Activated CD4-positive, alpha-beta memory T cell treated with anti-CD3 and anti-CD28 coated beads, Interleukin-2, amount 10 ng/mL, durations not matched to agents 7 days and 5 days (primary cell): ENCODE results near the gene KRTAP10-7. TPM values are rescaled to one million over a fixed set of nuclear protein-coding genes. Genes with fewer than 3 reads are reported as not detected.
A peak's percentile ranks its signal among the peaks of the same experiment; 100 is the strongest.

Experiments used
- CTCF ChIA-PET: fragments of 350-600 bp; sonication (Branson Sonifier 250); formaldehyde crosslinking; loops from one replicate; lab custom pipeline; 2021; ENCODE audit warnings: antibody characterized with exemption, inconsistent platforms; lab: Charles Lee
- POLR2A ChIA-PET: fragments of 350-600 bp; sonication (Branson Sonifier 250); formaldehyde crosslinking; loops from one replicate; lab custom pipeline; 2021; ENCODE audit warnings: antibody characterized with exemption; lab: Charles Lee
- DNase-seq: peaks from one replicate; pipeline ENCODE4 v3.0.0-alpha.2; 2020
- H3K27ac Mint-ChIP-seq: one replicate; pipeline ENCODE4 v1.8.0; 2021; ENCODE audit warnings: mild to moderate bottlenecking, mixed read lengths
- H3K27me3 Mint-ChIP-seq: one replicate; pipeline ENCODE4 v1.8.0; 2021; ENCODE audit warnings: mixed read lengths
- H3K36me3 Mint-ChIP-seq: one replicate; pipeline ENCODE4 v1.8.0; 2021; ENCODE audit warnings: low read depth, mixed read lengths
- H3K4me1 Mint-ChIP-seq: one replicate; pipeline ENCODE4 v1.8.0; 2021; ENCODE audit warnings: mixed read lengths
- H3K4me3 Mint-ChIP-seq: one replicate; pipeline ENCODE4 v1.8.0; 2021; ENCODE audit warnings: mild to moderate bottlenecking, mixed read lengths
- H3K9me3 Mint-ChIP-seq: one replicate; pipeline ENCODE4 v1.8.0; 2021; ENCODE audit warnings: mixed read lengths
- total RNA-seq, 2 experiments: library from RNA; stranded (reverse); gene quantifications; one replicate each; pipeline ENCODE4 v1.2.3, GENCODE V29; 2021

KRTAP10-7 gene
- total RNA-seq, 2 experiments from 2014 or later: not detected

GRCh38 chr21:44613386-44614155 is 13.2 kb downstream of the KRTAP10-7 start:
- peaks cover 8% of the 10 kb centered on the region for H3K27me3 Mint-ChIP-seq
- CTCF ChIA-PET: no interaction called here
- H3K4me1 Mint-ChIP-seq: peaks cover 14% of the 10 kb centered on the region
- peaks cover 34% of the 10 kb centered on the region for H3K9me3 Mint-ChIP-seq
- H3K4me3 Mint-ChIP-seq: no peak overlapping the region
- no peak overlapping the region for H3K27ac Mint-ChIP-seq
- H3K36me3 Mint-ChIP-seq: peaks cover 17% of the 10 kb centered on the region
- no peak for DNase-seq
- POLR2A ChIA-PET: no interaction called here

DNA sequence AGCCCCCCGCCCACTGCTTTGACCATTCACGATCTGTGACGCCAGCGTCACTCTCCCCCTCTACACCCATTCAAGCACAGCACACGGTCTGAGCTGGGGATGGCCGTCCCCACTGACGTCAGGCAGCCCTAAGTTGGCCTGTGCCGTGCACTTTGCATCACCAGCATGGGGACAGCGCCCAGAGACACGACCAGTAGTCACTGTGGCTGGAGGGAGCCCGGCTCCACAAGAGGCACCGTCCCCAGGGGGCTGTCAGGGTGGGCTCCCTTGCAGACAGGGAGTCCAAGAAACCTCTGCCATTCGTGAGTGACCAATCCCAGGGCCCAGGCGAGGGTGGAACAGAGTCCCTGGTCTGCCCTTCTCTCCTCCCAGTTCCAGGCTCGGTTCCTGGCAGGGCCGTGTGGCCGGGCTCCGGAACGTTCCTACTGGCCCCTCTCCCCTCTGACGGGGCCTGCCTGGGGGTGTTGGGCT is 13.8 kb downstream of the KRTAP10-7 start:
- H3K27me3 Mint-ChIP-seq: peaks cover 5% of the 10 kb centered on the region
- H3K4me3 Mint-ChIP-seq: no peak overlapping the region
- no peak overlapping the region for H3K27ac Mint-ChIP-seq
- peaks cover 35% of the 10 kb centered on the region for H3K9me3 Mint-ChIP-seq
- peaks cover 20% of the 10 kb centered on the region for H3K4me1 Mint-ChIP-seq
- H3K36me3 Mint-ChIP-seq: peaks cover 21% of the 10 kb centered on the region
- DNase-seq: no peak
- POLR2A ChIA-PET: no interaction called here
- CTCF ChIA-PET: no interaction called here

DNA sequence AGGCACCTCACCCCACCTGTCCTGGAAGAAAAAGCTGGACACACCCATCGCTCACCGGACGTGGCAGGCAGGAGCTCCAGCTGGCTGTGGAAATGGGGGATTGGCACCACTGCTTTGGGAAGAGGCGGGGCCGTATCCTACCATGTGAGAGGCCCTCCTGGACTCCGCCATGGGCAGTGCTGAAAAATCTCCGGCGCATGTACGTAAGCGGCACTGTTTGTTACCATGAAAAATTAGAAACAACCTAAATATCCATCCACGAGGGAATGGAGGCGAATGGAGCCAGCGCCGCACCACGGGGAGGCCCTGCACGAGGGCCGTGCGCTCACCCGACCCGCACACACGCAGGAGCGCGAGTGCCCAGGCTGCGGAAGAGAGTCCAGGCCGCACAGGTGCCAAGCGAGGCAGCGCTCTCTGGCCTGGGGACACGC is 14.6 kb downstream of the KRTAP10-7 start:
- Mint-ChIP-seq H3K36me3 (peaks cover 26% of the 10 kb centered on the region), H3K27me3 (no peaks in the 10 kb centered on the region), H3K4me1 (peaks cover 28% of the 10 kb centered on the region), H3K4me3 (no peak overlapping the region), H3K9me3 (peaks cover 35% of the 10 kb centered on the region), H3K27ac (no peak overlapping the region)
- POLR2A ChIA-PET: no interaction called here
- CTCF ChIA-PET: interaction anchor here (0.5 to 0.6 kb wide), 2 partner anchors 102 to 344 kb away, joined by 3 to 10 read pairs; no protein-coding TSS in a partner anchor
- no peak for DNase-seq

DNA sequence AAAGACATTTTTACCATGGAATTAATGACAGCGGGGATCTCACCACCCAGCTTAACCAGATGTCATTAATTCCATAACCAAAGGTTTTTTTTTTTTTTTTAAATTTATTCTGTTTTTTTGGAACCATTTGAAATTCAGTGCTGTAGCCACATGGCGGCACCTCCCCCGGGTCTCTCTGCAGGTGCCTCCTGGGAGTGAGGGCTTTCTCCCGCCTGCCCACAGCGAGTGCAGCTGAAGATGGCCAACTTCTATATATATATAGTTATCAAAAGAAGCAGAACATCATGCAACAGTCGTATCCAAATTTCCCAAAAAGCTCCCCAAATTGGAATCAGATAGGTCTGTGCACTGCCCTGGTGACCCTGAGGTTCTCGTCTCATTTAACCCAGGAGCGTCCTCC is 15.1 kb downstream of the KRTAP10-7 start:
- CTCF ChIA-PET: interaction anchor here (0.5 to 0.6 kb wide), 2 partner anchors 103 to 344 kb away, joined by 3 to 10 read pairs; no protein-coding TSS in a partner anchor
- no peak for DNase-seq
- POLR2A ChIA-PET: no interaction called here
- peaks cover 30% of the 10 kb centered on the region for H3K36me3 Mint-ChIP-seq
- H3K4me3 Mint-ChIP-seq: no peak overlapping the region
- peaks cover 30% of the 10 kb centered on the region for H3K4me1 Mint-ChIP-seq
- H3K9me3 Mint-ChIP-seq: peaks cover 34% of the 10 kb centered on the region
- no peaks in the 10 kb centered on the region for H3K27me3 Mint-ChIP-seq
- H3K27ac Mint-ChIP-seq: no peak overlapping the region

GRCh38 chr21:44615911-44616590 is 15.7 kb downstream of the KRTAP10-7 start:
- ChIA-PET POLR2A (interaction anchor here (1.4 kb wide), 1 partner anchor 42 kb away, joined by 3 read pairs; the partner anchor contains the start of gene KRTAP12-3), CTCF (no interaction called here)
- Mint-ChIP-seq H3K4me3 (no peak overlapping the region), H3K4me1 (peaks cover 33% of the 10 kb centered on the region), H3K36me3 (peaks cover 30% of the 10 kb centered on the region), H3K9me3 (peaks cover 35% of the 10 kb centered on the region), H3K27ac (no peak overlapping the region), H3K27me3 (no peaks in the 10 kb centered on the region)
- no peak for DNase-seq

GRCh38 chr21:44616591-44616926 is 16.2 kb downstream of the KRTAP10-7 start:
- Mint-ChIP-seq H3K4me3 (no peak overlapping the region), H3K9me3 (peaks cover 30% of the 10 kb centered on the region), H3K27ac (no peak overlapping the region), H3K27me3 (no peaks in the 10 kb centered on the region), H3K36me3 (peaks cover 30% of the 10 kb centered on the region), H3K4me1 (peaks cover 33% of the 10 kb centered on the region)
- POLR2A ChIA-PET: interaction anchor here (1.4 kb wide), 1 partner anchor 41 kb away, joined by 3 read pairs; the partner anchor contains the start of gene KRTAP12-3
- CTCF ChIA-PET: no interaction called here
- no peak for DNase-seq

DNA sequence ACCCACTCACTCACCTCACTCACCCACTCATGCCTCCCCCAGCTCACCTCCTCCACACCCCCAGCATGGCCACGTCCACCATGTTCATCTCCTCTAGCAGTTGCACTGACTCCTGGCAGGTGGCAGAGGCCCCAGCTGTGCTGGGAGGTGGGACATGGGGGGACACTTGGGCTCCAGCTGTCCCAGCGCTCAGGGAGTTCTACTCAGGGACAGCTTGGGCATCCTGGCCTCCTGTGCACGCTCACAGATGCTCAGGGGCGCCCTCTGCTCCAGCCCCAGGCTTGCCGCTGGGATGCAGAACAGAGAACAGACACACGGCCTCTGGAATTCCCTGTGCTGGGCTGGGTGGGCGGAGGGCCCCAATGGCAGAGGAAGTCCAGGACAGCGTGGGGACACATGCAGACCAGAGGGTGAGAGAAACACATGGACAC is 16.7 kb downstream of the KRTAP10-7 start:
- no peak overlapping the region for H3K4me3 Mint-ChIP-seq
- no peaks in the 10 kb centered on the region for H3K27me3 Mint-ChIP-seq
- no peak overlapping the region for H3K27ac Mint-ChIP-seq
- POLR2A ChIA-PET: interaction anchor here (1.4 kb wide), 1 partner anchor 41 kb away, joined by 3 read pairs; the partner anchor contains the start of gene KRTAP12-3
- H3K36me3 Mint-ChIP-seq: peaks cover 30% of the 10 kb centered on the region
- peaks cover 33% of the 10 kb centered on the region for H3K4me1 Mint-ChIP-seq
- CTCF ChIA-PET: no interaction called here
- peaks cover 31% of the 10 kb centered on the region for H3K9me3 Mint-ChIP-seq
- no peak for DNase-seq

GRCh38 chr21:44618504-44618903 is 18.1 kb downstream of the KRTAP10-7 start:
- peak overlapping the region; percentile 73 for H3K27ac Mint-ChIP-seq
- peak overlapping the region; percentile 42 for H3K4me3 Mint-ChIP-seq
- H3K4me1 Mint-ChIP-seq: peaks cover 33% of the 10 kb centered on the region
- H3K36me3 Mint-ChIP-seq: peaks cover 41% of the 10 kb centered on the region
- ChIA-PET POLR2A (interaction anchor here (0.7 to 2.0 kb wide), 9 partner anchors 9 to 71 kb away, joined by 3 to 18 read pairs (median 4); partner anchors contain the start of genes KRTAP12-3 and KRTAP12-4), CTCF (interaction anchor here (0.8 to 1.5 kb wide), 6 partner anchors 23 to 182 kb away, joined by 3 to 6 read pairs (median 4); partner anchors contain the start of gene KRTAP12-3)
- peaks cover 37% of the 10 kb centered on the region for H3K9me3 Mint-ChIP-seq
- DNase-seq: no peak
- H3K27me3 Mint-ChIP-seq: peaks cover 4% of the 10 kb centered on the region

DNA sequence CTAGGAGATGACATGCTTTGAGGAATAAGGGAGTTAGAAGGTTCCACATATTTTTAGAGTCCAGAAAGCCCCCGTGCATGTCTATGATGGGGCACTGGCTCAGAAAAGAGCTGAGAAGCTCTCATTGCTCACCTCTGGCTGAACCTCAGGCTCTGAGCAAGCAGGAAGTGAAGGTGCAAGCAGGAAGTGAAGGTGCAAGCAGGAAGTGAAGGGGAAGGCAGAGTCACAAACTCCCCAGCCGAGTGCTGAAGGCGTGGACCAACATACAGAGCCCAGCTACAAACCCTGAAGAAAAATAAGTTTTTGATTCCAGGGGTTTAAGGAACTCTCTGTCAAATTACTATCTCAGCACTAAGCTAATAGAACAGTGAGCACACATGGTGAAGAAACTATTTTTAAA is 18.5 kb downstream of the KRTAP10-7 start:
- DNase-seq: peak; percentile 71
- CTCF ChIA-PET: interaction anchor here (0.8 to 1.5 kb wide), 6 partner anchors 23 to 182 kb away, joined by 3 to 6 read pairs (median 4); partner anchors contain the start of gene KRTAP12-3
- H3K27me3 Mint-ChIP-seq: peaks cover 6% of the 10 kb centered on the region
- H3K4me1 Mint-ChIP-seq: peaks cover 33% of the 10 kb centered on the region
- peaks cover 41% of the 10 kb centered on the region for H3K9me3 Mint-ChIP-seq
- peaks cover 45% of the 10 kb centered on the region for H3K36me3 Mint-ChIP-seq
- peak overlapping the region; percentile 73 for H3K27ac Mint-ChIP-seq
- POLR2A ChIA-PET: interaction anchor here (0.7 to 2.0 kb wide), 9 partner anchors 9 to 71 kb away, joined by 3 to 18 read pairs (median 4); partner anchors contain the start of genes KRTAP12-3 and KRTAP12-4
- H3K4me3 Mint-ChIP-seq: peak overlapping the region; percentile 42

GRCh38 chr21:44619886-44620285 is 19.5 kb downstream of the KRTAP10-7 start:
- DNase-seq: no peak
- H3K4me3 Mint-ChIP-seq: no peak overlapping the region
- ChIA-PET POLR2A (interaction anchor here (1.4 to 2.0 kb wide), 6 partner anchors 10 to 72 kb away, joined by 4 to 18 read pairs (median 7); partner anchors contain the start of genes KRTAP12-3 and KRTAP12-4), CTCF (interaction anchor here (1.2 to 1.5 kb wide), 3 partner anchors 38 to 123 kb away, joined by 5 to 6 read pairs (median 5); partner anchors contain the start of gene KRTAP12-3)
- peaks cover 53% of the 10 kb centered on the region for H3K36me3 Mint-ChIP-seq
- H3K27me3 Mint-ChIP-seq: peaks cover 15% of the 10 kb centered on the region
- peaks cover 33% of the 10 kb centered on the region for H3K4me1 Mint-ChIP-seq
- H3K27ac Mint-ChIP-seq: no peak overlapping the region
- peaks cover 50% of the 10 kb centered on the region for H3K9me3 Mint-ChIP-seq

GRCh38 chr21:44623575-44623974 is 23.2 kb downstream of the KRTAP10-7 start:
- POLR2A ChIA-PET: no interaction called here

DNA sequence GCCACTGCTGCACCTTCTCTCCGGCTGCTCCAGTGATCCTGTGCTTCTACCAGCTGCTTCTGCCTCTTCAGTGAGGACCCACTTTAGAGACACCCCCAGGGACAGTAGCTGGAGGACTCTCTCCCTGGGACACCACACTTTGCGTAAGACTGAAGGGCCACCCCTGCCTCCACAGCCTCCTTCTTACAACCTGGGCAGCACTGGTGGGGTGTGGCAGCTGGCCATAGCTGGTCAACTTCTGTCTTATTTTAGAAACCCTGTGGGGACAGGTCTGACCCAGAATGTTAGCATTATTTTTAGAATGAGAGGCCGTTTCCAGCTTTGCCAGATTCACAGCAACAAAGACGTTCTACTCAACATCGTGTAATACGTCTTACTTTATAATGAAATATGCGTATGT is 25.4 kb downstream of the KRTAP10-7 start:
- Mint-ChIP-seq H3K4me1 (peaks cover 14% of the 10 kb centered on the region), H3K27ac (no peak overlapping the region), H3K36me3 (peaks cover 37% of the 10 kb centered on the region), H3K4me3 (no peak overlapping the region), H3K9me3 (peaks cover 44% of the 10 kb centered on the region), H3K27me3 (peaks cover 17% of the 10 kb centered on the region)
- ChIA-PET CTCF (no interaction called here), POLR2A (no interaction called here)
- DNase-seq: no peak

More at GRCh38 chr21:44623575-44623974, 23.2 kb downstream of the KRTAP10-7 start:
- Mint-ChIP-seq H3K36me3 (peaks cover 49% of the 10 kb centered on the region), H3K27me3 (peaks cover 17% of the 10 kb centered on the region), H3K4me1 (peaks cover 21% of the 10 kb centered on the region), H3K4me3 (no peak overlapping the region), H3K27ac (no peak overlapping the region), H3K9me3 (peaks cover 51% of the 10 kb centered on the region)
- DNase-seq: no peak
- CTCF ChIA-PET: no interaction called here
